NT2/D1 (cell line): ENCODE measurements around the gene BCL6B.

ENCODE experiments used
- YY1 ChIP-seq: IDR thresholded peaks from 2 replicates; pipeline ENCODE4 v1.6.1; 2011; ENCODE audit not compliant: insufficient read length, insufficient read depth
- ZNF274 ChIP-seq: IDR thresholded peaks from 2 replicates; pipeline ENCODE4 v1.6.1; 2011; ENCODE audit warnings: mild to moderate bottlenecking, low read depth, low read length

DNA sequence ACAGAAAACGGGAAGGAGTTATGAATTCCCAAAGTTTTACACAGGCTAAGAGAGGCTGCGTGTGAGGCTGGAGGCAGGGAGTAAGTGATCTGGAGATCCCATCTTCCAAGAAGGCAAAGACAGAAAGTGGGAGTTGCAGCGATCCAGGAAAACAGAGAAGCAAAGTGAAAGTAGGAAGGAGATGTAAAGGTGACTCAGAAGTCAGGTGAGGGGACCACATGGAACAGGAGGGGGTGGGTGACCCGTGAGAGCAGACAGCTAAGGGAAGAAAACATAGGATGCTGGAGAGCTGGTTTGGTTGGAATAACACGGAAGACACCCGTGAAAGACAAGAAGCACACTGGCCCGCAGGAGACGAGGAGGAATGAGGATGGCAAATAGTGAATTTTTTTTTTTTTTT lies 25.7 kb upstream of the BCL6B start:
- TF ChIP-seq ZNF274 (no peak), YY1 (no peak)
